ENCODE measurements around the gene CAPN5.

DNA sequence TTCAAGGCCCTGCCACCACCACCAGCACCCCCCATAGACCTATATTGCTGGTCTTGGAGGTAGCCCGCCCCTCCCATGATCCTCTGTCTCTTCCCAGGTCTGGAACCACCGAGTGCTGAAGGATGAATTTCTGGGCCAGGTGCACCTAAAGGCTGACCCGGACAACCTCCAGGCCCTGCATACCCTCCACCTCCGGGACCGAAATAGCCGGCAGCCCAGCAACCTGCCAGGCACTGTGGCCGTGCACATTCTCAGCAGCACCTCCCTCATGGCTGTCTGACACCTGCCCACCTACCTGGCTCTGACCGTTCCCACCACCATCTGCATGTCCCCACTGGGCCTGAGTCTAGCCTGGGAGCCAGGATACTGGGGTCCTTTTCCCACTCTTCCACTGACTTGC, 56.8 kb downstream of the CAPN5 start:
- TF ChIP-seq, protein P1, sequence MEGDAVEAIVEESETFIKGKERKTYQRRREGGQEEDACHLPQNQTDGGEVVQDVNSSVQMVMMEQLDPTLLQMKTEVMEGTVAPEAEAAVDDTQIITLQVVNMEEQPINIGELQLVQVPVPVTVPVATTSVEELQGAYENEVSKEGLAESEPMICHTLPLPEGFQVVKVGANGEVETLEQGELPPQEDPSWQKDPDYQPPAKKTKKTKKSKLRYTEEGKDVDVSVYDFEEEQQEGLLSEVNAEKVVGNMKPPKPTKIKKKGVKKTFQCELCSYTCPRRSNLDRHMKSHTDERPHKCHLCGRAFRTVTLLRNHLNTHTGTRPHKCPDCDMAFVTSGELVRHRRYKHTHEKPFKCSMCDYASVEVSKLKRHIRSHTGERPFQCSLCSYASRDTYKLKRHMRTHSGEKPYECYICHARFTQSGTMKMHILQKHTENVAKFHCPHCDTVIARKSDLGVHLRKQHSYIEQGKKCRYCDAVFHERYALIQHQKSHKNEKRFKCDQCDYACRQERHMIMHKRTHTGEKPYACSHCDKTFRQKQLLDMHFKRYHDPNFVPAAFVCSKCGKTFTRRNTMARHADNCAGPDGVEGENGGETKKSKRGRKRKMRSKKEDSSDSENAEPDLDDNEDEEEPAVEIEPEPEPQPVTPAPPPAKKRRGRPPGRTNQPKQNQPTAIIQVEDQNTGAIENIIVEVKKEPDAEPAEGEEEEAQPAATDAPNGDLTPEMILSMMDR (conservative IDR thresholded peaks at IDR 0.05): no peak
- TF ChIP-seq ZFX (IDR thresholded peaks at IDR 0.05): no peak
